ENCODE measurements around the gene ZIC2. TPM values are rescaled to one million over a fixed set of nuclear protein-coding genes. Genes with fewer than 3 reads are reported as not detected.

Gene ZIC2
- total RNA-seq, 2 donors from 2014 or later = 0.11 to 0.82 TPM

GRCh38 chr13:99991013-99991827, 9.6 kb downstream of the ZIC2 start:
- H3K27ac ChIP-seq = no peak overlapping the region
- no peaks in the 10 kb centered on the region for H3K36me3 ChIP-seq
- H3K9ac ChIP-seq (ENCODE audit: low read depth in 2 of 2, low read length in 2 of 2) = no peak overlapping the region
- peaks cover 97% of the 10 kb centered on the region for H3K27me3 ChIP-seq
- peaks cover 12% of the 10 kb centered on the region for H3K4me1 ChIP-seq
- intact Hi-C loops (cut with DNase I) = loop anchor here (10.0 kb wide), 1 partner anchor 244 kb away; no protein-coding TSS in a partner anchor
- no peaks in the 10 kb centered on the region for H3K9me3 ChIP-seq
- no peak overlapping the region for H3K4me3 ChIP-seq
- DNase-seq = no peak
- TF ChIP-seq CTCF (IDR thresholded peaks at IDR 0.05) = no peak

DNA sequence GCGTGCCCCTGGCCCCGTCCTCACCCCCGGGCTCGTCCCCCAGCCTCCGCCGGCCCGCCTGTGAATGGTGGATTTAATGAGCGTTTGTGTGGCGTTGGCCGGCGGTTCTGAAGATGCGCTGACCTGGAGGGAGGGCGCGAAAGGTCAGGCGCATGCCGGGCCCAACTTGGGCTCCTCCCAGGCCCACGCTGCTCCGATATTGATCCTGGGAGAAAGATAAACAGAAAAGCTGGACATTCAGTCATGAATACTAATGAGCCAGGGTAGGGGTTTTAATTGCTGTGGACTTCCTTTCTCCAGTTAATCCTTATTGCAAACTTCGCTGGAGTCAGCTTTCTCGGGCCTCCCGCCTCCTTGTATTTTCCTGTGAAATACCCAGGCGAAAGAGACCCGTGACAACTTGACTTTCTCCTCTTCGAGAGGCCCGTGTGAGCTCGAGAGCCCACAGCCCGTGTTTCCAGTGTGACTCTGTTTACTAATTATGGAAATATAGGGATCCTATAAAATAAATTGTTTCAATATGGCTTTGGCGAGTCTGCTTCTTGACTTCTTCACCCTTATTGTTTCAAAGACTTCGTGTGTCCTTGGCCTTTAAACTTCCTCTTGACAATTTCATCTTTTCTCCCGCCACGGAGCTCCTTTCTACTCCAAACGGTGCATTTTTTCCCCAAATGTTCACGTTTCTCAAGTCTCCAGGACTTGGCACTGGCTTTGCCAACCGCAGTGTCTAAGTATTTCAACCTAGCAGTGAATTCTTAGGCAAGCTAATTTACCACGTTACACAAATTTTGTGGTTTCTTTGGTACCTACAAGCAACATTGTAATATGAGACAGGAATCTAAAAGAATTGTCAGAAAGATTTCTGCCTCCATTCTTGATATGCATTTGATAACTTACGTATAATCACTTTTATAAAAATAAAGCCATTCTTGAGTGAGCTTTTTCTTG, 10.5 kb downstream of the ZIC2 start:
- H3K27ac ChIP-seq = no peak overlapping the region
- no peak overlapping the region for H3K9ac ChIP-seq (ENCODE audit: low read depth in 2 of 2, low read length in 2 of 2)
- no peaks in the 10 kb centered on the region for H3K36me3 ChIP-seq
- no peak for TF ChIP-seq CTCF (IDR thresholded peaks at IDR 0.05)
- DNase-seq = no peak
- no peaks in the 10 kb centered on the region for H3K9me3 ChIP-seq
- peaks cover 12% of the 10 kb centered on the region for H3K4me1 ChIP-seq
- intact Hi-C loops (cut with DNase I) = loop anchor here (10.0 kb wide), 1 partner anchor 243 kb away; no protein-coding TSS in a partner anchor
- H3K4me3 ChIP-seq = no peak overlapping the region
- H3K27me3 ChIP-seq = peaks cover 97% of the 10 kb centered on the region

- intact Hi-C loops (cut with DNase I) = loop anchor here (10.0 kb wide), 1 partner anchor 242 kb away; no protein-coding TSS in a partner anchor
- H3K9me3 ChIP-seq = no peaks in the 10 kb centered on the region
- no peaks in the 10 kb centered on the region for H3K36me3 ChIP-seq
- H3K4me3 ChIP-seq = no peak overlapping the region
- peaks cover 97% of the 10 kb centered on the region for H3K27me3 ChIP-seq
- no peak overlapping the region for H3K27ac ChIP-seq
- DNase-seq = no peak
- TF ChIP-seq CTCF (IDR thresholded peaks at IDR 0.05) = no peak
- peaks cover 12% of the 10 kb centered on the region for H3K4me1 ChIP-seq
- H3K9ac ChIP-seq (ENCODE audit: low read depth in 2 of 2, low read length in 2 of 2) = no peak overlapping the region
Measured at GRCh38 chr13:99992949-99993351, 11.4 kb downstream of the ZIC2 start.

- Histone ChIP-seq H3K9ac (ENCODE audit: low read depth in 2 of 2, low read length in 2 of 2) (no peak overlapping the region), H3K9me3 (no peaks in the 10 kb centered on the region), H3K4me3 (no peak overlapping the region), H3K36me3 (no peaks in the 10 kb centered on the region), H3K27ac (no peak overlapping the region), H3K27me3 (peaks cover 94% of the 10 kb centered on the region), H3K4me1 (peaks cover 12% of the 10 kb centered on the region)
- no peak for TF ChIP-seq CTCF (IDR thresholded peaks at IDR 0.05)
- intact Hi-C loops (cut with DNase I) = loop anchor here (10.0 kb wide), 1 partner anchor 241 kb away; no protein-coding TSS in a partner anchor
- no peak for DNase-seq
Measured at GRCh38 chr13:99993660-99994637, 12.4 kb downstream of the ZIC2 start.

All from colonic mucosa (tissue), 4 donors.